ENCODE data around the gene CMPK2. TPM values are rescaled to one million over a fixed set of nuclear protein-coding genes. Genes with fewer than 3 reads are reported as not detected.

CMPK2 gene
- total and polyA plus RNA-seq, 10 of the 15 experiments (the other 5 are each of a cell fraction or from before 2014, with no cell fraction given), result 0.50 to 5.6 (median 3.2) TPM

DNA sequence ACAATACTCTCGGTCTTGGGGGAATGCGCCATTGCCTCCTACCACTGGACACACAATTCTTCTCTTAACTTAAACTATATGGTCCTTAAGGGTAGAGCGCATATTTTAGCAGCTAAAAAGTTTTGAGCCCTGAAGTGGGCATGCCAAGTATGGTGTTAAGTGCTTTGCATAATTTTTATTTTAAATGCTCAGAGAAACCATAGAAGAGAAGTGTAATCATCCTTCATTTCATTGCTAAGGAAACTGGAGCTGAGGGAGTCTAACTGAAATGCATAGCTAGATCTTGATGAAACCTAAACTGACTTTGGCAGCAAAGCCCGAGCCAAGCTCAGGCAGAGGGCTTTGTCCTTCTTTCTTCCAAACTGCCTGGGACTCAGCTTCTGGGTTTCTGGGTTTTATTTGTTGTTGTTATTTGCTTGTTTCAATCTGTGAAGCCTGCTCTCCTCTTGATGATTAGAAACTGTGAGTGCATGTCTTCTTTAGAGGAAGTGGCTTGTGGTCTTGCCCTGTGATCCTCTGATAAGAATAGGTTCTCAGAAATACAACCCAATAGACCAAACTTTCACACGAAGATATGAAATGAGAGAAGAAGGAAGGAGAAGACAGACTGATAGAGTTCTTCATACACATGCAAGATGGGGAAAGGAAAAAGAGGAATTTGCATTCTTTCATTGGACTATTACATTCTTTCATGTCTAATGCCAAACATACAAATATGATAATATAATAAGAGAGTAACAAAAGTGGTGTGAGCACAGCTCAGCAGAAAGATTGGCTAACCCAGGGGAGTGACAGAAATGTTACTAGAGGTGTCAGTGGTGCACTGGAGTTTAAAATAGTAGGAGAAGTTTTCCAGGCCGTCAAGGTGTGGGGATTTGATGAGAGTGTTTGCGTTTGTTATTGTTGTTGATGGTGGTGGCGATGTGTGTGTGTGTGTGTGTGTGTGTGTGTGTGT lies 44.0 kb upstream of the CMPK2 start (continued):
- TF ChIP-seq, protein P1, sequence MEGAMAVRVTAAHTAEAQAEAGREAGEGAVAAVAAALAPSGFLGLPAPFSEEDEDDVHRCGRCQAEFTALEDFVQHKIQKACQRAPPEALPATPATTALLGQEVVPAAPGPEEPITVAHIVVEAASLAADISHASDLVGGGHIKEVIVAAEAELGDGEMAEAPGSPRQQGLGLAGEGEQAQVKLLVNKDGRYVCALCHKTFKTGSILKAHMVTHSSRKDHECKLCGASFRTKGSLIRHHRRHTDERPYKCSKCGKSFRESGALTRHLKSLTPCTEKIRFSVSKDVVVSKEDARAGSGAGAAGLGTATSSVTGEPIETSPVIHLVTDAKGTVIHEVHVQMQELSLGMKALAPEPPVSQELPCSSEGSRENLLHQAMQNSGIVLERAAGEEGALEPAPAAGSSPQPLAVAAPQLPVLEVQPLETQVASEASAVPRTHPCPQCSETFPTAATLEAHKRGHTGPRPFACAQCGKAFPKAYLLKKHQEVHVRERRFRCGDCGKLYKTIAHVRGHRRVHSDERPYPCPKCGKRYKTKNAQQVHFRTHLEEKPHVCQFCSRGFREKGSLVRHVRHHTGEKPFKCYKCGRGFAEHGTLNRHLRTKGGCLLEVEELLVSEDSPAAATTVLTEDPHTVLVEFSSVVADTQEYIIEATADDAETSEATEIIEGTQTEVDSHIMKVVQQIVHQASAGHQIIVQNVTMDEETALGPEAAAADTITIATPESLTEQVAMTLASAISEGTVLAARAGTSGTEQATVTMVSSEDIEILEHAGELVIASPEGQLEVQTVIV (IDR thresholded peaks at IDR 0.05; ENCODE audit: borderline replicate concordance, partially characterized antibody), result no peak
- TF ChIP-seq NKRF (conservative IDR thresholded peaks at IDR 0.05) (no peak), CHD4 (IDR thresholded peaks at IDR 0.05) (no peak), ZBED1 (IDR thresholded peaks at IDR 0.05; ENCODE audit: borderline replicate concordance) (0 out of 2 replicates have a peak, but pooled peaks have one; percentile 23), NFXL1 (IDR thresholded peaks at IDR 0.05; ENCODE audit: borderline replicate concordance) (no peak), SMC3 (IDR thresholded peaks at IDR 0.05; ENCODE audit: borderline replicate concordance, low read length) (no peak), FOXM1 (IDR thresholded peaks at IDR 0.05; ENCODE audit: low read depth, low read length) (peak; percentile 91), RFX5 (IDR thresholded peaks at IDR 0.05; ENCODE audit: low read depth, low read length) (no peak), SREBF1 (IDR thresholded peaks at IDR 0.05; ENCODE audit: low read length) (no peak), BMI1 (IDR thresholded peaks at IDR 0.05; ENCODE audit: borderline replicate concordance) (peak; percentile 73), SMAD1 (IDR thresholded peaks at IDR 0.05; ENCODE audit: low read depth, partially characterized antibody) (peak; percentile 75), STAT1 (conservative IDR thresholded peaks at IDR 0.05) (no peak), TARDBP (IDR thresholded peaks at IDR 0.05; ENCODE audit: borderline replicate concordance) (no peak), CBFB (IDR thresholded peaks at IDR 0.05; ENCODE audit: low read depth) (peak; percentile 82), ZBTB40 (IDR thresholded peaks at IDR 0.05; ENCODE audit: borderline replicate concordance) (no peak), FOS (IDR thresholded peaks at IDR 0.05; ENCODE audit: borderline replicate concordance, extremely low read depth, insufficient read length) (no peak), NR2C2 (IDR thresholded peaks at IDR 0.05; ENCODE audit: borderline replicate concordance, control insufficient read depth, insufficient read length, low read depth) (no peak), NBN (IDR thresholded peaks at IDR 0.05) (peak; percentile 84), YY1 (IDR thresholded peaks at IDR 0.05; ENCODE audit: low read depth, low read length) (no peak)

Measured in GM12878 (cell line).